OCI-LY7 (cell line): Measurements from ENCODE around the gene SERPINE1.

Experiments
- CTCF ChIP-seq: fragments of 200-600 bp; sonication (generic); conservative IDR thresholded peaks from 2 replicates; pipeline ENCODE4 v1.5.1; 2014; ENCODE audit warnings: mild to moderate bottlenecking, antibody characterized with exemption, low read length, moderate library complexity, mixed read lengths
- EZH2phosphoT487 ChIP-seq: fragments of 200-600 bp; sonication (generic); IDR thresholded peaks from 2 replicates; pipeline ENCODE4 v1.6.1; 2018; ENCODE audit warnings: low read depth, borderline replicate concordance, mild to moderate bottlenecking, mixed run types, antibody characterized with exemption, low read length, moderate library complexity, mixed read lengths

- TF ChIP-seq CTCF (no peak), EZH2phosphoT487 (no peak)
Observed at GRCh38 chr7:101186194-101186593, 59.3 kb downstream of the SERPINE1 start.
